Stomach (tissue), 9 donors: ENCODE measurements around the gene CACNA1E. TPM values are rescaled to one million over a fixed set of nuclear protein-coding genes. Genes with fewer than 3 reads are reported as not detected.

Source experiments
- DNase-seq, 2 donors: peaks; one replicate each; pipeline versions ENCODE4 v3.0.0 to v3.0.0-alpha.2; 2013 to 2019
- H3K27ac ChIP-seq, 5 donors: fragments of 200-600 bp in 4 of 5; sonication (generic) in 4 of 5; one replicate each; pipeline ENCODE4 v1.5.1; 2013 to 2019; ENCODE audit warnings: mild to moderate bottlenecking in 1 of 5, moderate library complexity in 1 of 5
- H3K27me3 ChIP-seq, 3 donors: fragments of 200-600 bp; sonication (generic); one replicate each; pipeline ENCODE4 v1.5.1; 2017 to 2019; ENCODE audit warnings: mixed run types in 1 of 3
- H3K36me3 ChIP-seq, 4 donors: fragments of 200-600 bp; sonication (generic); 1 replicate in 3 of 4; 2 replicates in 1 of 4; pipeline ENCODE4 v1.5.1; 2016 to 2019
- H3K4me1 ChIP-seq, 4 donors: fragments of 200-600 bp; sonication (generic); one replicate each; pipeline ENCODE4 v1.5.1; 2016 to 2019
- H3K4me3 ChIP-seq, 4 donors: fragments of 200-600 bp; sonication (generic) in 3 of 4; one replicate each; pipeline ENCODE4 v1.5.1; 2016 to 2019; ENCODE audit warnings: mild to moderate bottlenecking in 1 of 4
- H3K9me3 ChIP-seq, 4 donors: fragments of 200-600 bp; sonication (generic); one replicate each; pipeline ENCODE4 v1.5.1; 2016 to 2019
- EP300 ChIP-seq: sonication (generic); formaldehyde crosslinking; IDR thresholded peaks from one replicate; pipeline ENCODE4 v1.6.1; 2017; ENCODE audit warnings: antibody characterized with exemption
- POLR2A ChIP-seq, 4 donors: fragments of 450-650 bp; IDR thresholded peaks; one replicate each; pipeline ENCODE4 v1.6.1; 2016; ENCODE audit warnings: antibody characterized with exemption in 4 of 4, control low read depth in 2 of 4, mild to moderate bottlenecking in 1 of 4, moderate library complexity in 1 of 4
- POLR2AphosphoS5 ChIP-seq, 3 donors: sonication (generic); formaldehyde crosslinking; IDR thresholded peaks; one replicate each; pipeline ENCODE4 v1.6.1; 2016; ENCODE audit warnings: antibody characterized with exemption in 3 of 3
- WGBS, 5 donors: extraction: QIAGEN DNeasy Blood & Tissue Kit in 3 of 5; methylation state at CpG; one replicate each; pipeline versions ENCODE4 v1.1.5 to v1.1.7; 2013 to 2018; 5-methylcytosine and 5-hydroxymethylcytosine counted together
- intact Hi-C: fragments of 100-400 bp; cut with DNase I; formaldehyde crosslinking; loops from one replicate; pipeline ENCODE4 v1.15.1; 2023; ENCODE audit warnings: low total_unique reads
- polyA plus RNA-seq, 3 donors: library from polyadenylated mRNA; stranded (reverse); fragments of 200-250 nt; gene quantifications; one replicate each; pipeline ENCODE4 v1.2.3, GENCODE V29; 2013
- total RNA-seq, 5 donors: library from RNA; depleted of rRNA; stranded (reverse); fragments of >200 nt; gene quantifications; one replicate each; pipeline versions ENCODE4 v1.1.0 to v1.2.3, GENCODE V29; 2014 to 2016
- TF ChIP-seq, protein P1 (sequence below), 7 experiments: fragments of 450-650 bp in 4 of 7; fragments of 200-600 bp in 3 of 7; sonication (generic) in 3 of 7; IDR thresholded peaks; one replicate each; pipeline ENCODE4 v1.5.1; 2016 to 2019; ENCODE audit warnings: antibody characterized with exemption in 7 of 7, control low read depth in 2 of 7, mild to moderate bottlenecking in 1 of 7
- donor health status: healthy with polysubstance abuse.
- donor health status: Bipolar disorder and iron deficiency.
- donor health status: healthy.

Gene CACNA1E
- total and polyA plus RNA-seq, 8 donors, result under 0.01 to 1.8 (median 0.01) TPM; not detected in 4

DNA sequence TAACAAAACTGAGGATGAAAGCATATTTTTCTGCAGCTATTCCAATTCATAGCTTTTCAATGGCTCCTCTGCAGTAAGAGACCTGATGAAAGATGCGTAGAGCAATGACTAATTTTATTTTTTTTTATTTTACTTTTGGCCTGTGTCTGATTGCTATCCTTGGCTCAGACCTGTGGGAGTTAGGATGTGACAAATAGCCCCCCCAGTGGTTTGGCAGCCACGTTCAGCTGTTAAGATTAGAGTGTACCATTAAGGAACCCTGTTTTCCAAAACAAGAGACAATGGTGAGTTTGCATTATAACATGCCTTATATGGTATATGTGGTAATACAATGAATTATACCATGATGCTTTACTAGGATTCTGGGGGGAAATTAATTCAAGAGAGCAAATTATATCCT lies 264.7 kb downstream of the CACNA1E start:
- no peak for TF ChIP-seq POLR2AphosphoS5 (IDR thresholded peaks at IDR 0.05)
- TF ChIP-seq POLR2A (IDR thresholded peaks at IDR 0.05), result no peak
- TF ChIP-seq, protein P1, sequence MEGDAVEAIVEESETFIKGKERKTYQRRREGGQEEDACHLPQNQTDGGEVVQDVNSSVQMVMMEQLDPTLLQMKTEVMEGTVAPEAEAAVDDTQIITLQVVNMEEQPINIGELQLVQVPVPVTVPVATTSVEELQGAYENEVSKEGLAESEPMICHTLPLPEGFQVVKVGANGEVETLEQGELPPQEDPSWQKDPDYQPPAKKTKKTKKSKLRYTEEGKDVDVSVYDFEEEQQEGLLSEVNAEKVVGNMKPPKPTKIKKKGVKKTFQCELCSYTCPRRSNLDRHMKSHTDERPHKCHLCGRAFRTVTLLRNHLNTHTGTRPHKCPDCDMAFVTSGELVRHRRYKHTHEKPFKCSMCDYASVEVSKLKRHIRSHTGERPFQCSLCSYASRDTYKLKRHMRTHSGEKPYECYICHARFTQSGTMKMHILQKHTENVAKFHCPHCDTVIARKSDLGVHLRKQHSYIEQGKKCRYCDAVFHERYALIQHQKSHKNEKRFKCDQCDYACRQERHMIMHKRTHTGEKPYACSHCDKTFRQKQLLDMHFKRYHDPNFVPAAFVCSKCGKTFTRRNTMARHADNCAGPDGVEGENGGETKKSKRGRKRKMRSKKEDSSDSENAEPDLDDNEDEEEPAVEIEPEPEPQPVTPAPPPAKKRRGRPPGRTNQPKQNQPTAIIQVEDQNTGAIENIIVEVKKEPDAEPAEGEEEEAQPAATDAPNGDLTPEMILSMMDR (IDR thresholded peaks at IDR 0.05), result no peak
- no peak for TF ChIP-seq EP300
- 58 to 69% (median 66%) methylated on average over 2 of the region's 2 CpGs for WGBS, 5 donors
- H3K9me3 ChIP-seq, result no peaks in the 10 kb centered on the region
- no peaks in the 10 kb centered on the region for H3K4me1 ChIP-seq
- intact Hi-C loops, result no loop called here
- H3K27ac ChIP-seq, result no peak overlapping the region
- no peaks in the 10 kb centered on the region for H3K27me3 ChIP-seq
- no peaks in the 10 kb centered on the region for H3K36me3 ChIP-seq
- no peak overlapping the region for H3K4me3 ChIP-seq
- DNase-seq, result no peak

GRCh38 chr1:181754103-181754502 lies 270.8 kb downstream of the CACNA1E start:
- intact Hi-C loops, result no loop called here
- TF ChIP-seq, protein P1 (IDR thresholded peaks at IDR 0.05), result no peak
- TF ChIP-seq POLR2AphosphoS5 (IDR thresholded peaks at IDR 0.05) (no peak), EP300 (no peak), POLR2A (IDR thresholded peaks at IDR 0.05) (no peak)
- H3K27ac ChIP-seq, result no peak overlapping the region
- no peaks in the 10 kb centered on the region for H3K9me3 ChIP-seq
- WGBS, 5 donors, result 77 to 84% (median 80%) methylated on average over 4 of the region's 4 CpGs
- no peak overlapping the region for H3K4me3 ChIP-seq
- DNase-seq, result no peak
- no peaks in the 10 kb centered on the region for H3K36me3 ChIP-seq
- H3K27me3 ChIP-seq, result no peaks in the 10 kb centered on the region
- no peaks in the 10 kb centered on the region for H3K4me1 ChIP-seq

- Histone ChIP-seq H3K27ac (no peak overlapping the region), H3K36me3 (no peaks in the 10 kb centered on the region), H3K9me3 (no peaks in the 10 kb centered on the region), H3K4me1 (no peaks in the 10 kb centered on the region), H3K4me3 (no peak overlapping the region), H3K27me3 (no peaks in the 10 kb centered on the region)
- DNase-seq, result no peak
- whole genome bisulfite sequencing, 5 donors, result 39 to 70% (median 61%) methylated on average over 3 of the region's 3 CpGs
- TF ChIP-seq, protein P1 (IDR thresholded peaks at IDR 0.05), result no peak
- no peak for TF ChIP-seq EP300
- TF ChIP-seq POLR2AphosphoS5 (IDR thresholded peaks at IDR 0.05), result no peak
- TF ChIP-seq POLR2A (IDR thresholded peaks at IDR 0.05), result no peak
- intact Hi-C loops, result no loop called here
Observed at GRCh38 chr1:181759481-181759880, 276.2 kb downstream of the CACNA1E start.

DNA sequence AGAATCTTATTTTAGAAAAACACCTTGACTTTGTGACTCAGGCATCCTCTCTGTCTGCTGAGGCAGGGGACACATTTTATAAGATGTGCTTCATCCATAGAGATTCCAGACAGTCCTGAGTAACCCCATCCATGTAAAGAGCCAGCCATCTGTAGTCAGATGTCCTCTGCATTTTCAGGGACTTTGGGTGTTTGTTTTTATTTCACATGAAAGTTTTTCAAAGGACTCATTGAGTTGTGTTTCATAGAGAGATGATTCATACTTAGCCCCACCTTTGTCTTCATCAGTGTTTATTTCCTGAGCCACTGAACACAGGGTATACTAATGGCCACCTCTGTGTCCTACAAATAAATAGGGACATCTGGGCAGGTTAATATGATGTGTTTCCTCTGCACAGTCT lies 280.4 kb downstream of the CACNA1E start:
- H3K36me3 ChIP-seq, result no peaks in the 10 kb centered on the region
- H3K27me3 ChIP-seq, result no peaks in the 10 kb centered on the region
- no peak overlapping the region for H3K4me3 ChIP-seq
- TF ChIP-seq POLR2A (IDR thresholded peaks at IDR 0.05) (no peak), EP300 (no peak), POLR2AphosphoS5 (IDR thresholded peaks at IDR 0.05) (no peak)
- TF ChIP-seq, protein P1 (IDR thresholded peaks at IDR 0.05), result no peak
- H3K4me1 ChIP-seq, result no peaks in the 10 kb centered on the region
- no peaks in the 10 kb centered on the region for H3K9me3 ChIP-seq
- DNase-seq, result no peak
- intact Hi-C loops, result no loop called here
- H3K27ac ChIP-seq, result no peak overlapping the region
